GM21360 (cell line): ENCODE results near the gene GPM6B.
A peak's percentile ranks its signal among the peaks of the same experiment; 100 is the strongest.

Source experiments
- ATAC-seq: cut with Tn5 transposase; IDR thresholded peaks from one replicate; pipeline ENCODE4 v1.9.1; 2021; ENCODE audit warnings: mild to moderate bottlenecking, moderate library complexity; ENCODE audit not compliant: unreplicated experiment

Gene GPM6B

DNA sequence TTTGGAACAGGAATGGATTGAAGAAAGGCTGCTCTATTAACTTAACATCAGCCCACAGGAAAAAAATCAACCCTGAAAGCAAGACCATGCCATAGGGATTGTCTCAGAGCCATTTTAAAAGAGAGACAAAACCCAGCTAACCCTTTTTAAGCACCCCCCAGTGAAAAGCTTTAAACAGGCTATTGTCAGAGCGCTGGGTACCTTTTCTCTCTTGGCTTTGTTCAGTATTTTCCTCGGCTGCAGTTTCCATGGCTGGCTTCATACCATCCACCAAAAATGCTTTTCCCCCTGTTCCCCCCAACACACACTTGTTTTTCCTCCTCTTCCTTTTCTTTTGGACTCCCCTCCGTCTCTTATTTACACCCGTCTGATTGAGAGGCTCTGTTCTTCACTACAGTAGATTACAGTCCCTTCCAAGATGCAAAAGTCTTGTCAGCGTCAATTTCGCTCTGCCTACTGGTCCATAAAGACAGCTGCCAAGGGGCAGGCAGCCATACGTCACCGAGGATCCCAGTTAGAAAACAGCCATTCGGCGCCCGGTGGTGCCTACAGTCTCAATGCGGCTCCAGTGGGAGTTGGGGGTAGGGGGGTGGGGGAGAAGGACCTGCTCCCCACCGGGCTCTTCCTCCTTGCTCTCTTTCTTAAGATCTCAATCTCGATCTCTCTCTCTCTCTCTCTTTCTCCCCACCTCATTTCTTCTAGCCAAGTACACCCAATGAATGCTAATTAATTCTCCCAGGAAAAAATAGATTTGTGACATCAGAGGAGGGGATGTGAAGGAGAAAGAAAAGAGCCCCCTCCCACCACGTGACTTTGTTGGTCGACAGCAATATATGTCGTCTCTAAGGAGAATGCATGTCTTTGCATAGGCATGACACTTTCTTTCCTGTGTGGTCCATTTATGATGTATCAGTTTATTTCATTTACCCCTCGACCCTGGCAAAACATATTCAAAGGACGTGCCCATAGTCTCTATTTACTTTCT lies at the start of gene GPM6B:
Gene GPM6B, minus strand, starts transcription at position 451 of the 985 bp plus-strand sequence. Its CDS starts 189 bp downstream, at position 262.
- ATAC-seq, result no peak

GRCh38 chrX:13864264-13864663 lies 47.4 kb upstream of the GPM6B start:
- ATAC-seq, result no peak

GRCh38 chrX:13863324-13863723 lies 46.4 kb upstream of the GPM6B start:
- ATAC-seq, result no peak

GRCh38 chrX:13859724-13860123 lies 42.8 kb upstream of the GPM6B start:
- no peak for ATAC-seq

DNA sequence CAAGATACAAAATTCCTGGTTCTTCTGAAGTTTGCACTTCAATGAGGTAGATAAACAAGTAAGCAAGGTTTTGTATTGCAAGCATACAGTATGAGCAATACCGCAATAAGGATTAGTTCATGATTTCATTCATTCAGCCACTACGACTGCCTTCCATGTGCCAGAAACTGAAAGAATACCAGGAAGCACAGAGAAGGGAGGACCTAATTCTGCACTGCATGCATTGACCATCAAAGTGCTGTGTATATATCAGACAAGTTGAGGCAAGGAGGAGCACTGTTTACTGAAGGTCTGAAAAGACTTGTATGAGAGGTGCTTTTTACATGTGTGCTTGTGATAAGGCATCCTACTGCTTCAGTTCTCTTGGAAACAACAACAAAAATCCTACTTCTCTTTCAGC lies 40.9 kb upstream of the GPM6B start:
- no peak for ATAC-seq

GRCh38 chrX:13855689-13856450 lies 39.0 kb upstream of the GPM6B start:
- no peak for ATAC-seq

GRCh38 chrX:13854003-13854402 lies 37.1 kb upstream of the GPM6B start:
- ATAC-seq, result no peak

DNA sequence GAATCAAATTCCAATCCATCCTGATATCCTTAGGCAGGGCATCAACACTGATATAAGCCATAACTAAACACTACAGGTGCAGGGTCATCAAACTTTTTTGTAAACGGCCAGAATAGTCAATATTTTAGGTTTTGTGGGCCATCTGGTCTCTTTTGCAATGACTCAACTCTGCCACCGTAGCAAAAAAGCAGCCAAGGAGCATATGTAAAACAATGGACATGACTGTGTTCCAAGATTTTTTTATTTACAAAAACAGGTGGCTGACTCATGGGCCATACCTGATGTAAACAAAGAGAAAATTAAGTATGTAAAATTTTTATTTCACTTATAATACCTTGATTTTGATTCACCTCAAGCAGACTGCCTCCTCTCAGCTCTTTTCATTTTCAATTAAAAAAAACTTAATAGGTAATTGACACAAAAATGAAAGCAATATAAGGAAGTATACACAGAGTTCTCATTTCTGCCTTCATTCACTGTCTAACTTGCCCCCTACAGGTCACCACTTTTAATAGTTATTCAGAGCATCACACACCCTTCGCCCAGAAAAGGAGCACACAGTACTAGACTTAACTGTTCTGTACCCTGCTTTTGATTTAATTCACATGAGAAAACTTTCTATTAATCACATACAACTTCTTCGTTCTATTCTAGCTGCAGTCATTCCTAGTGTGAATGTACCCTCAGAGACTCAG lies 35.3 kb upstream of the GPM6B start:
- peak; percentile 50 for ATAC-seq

- ATAC-seq, result no peak
These were observed 29.0 kb upstream of the GPM6B start for GRCh38 chrX:13845721-13846378.

DNA sequence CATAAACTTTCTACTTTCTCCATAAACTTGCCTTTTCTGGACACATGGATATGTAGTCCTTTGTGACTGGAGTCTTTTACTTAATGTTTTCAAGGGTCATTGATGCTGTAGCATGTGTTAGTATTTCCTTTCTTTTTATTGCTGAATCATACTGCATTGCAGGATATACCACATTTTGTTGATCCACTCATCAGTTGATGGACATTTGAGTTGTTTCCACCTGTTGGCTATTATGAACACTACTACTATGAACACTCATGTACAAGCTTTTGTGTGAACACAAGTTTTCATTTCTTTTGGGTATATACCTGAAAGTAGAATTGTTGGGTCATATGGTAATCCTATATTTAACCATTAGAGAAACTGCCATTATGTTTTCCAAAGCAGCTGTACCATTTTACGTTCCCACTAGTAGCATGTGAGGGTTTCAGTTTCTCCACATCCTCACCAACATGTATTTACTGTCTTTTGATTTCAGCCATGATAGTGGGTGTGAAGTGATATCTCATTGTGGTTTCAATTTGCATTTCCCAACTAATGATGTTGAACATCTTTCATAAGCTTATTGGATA lies 26.3 kb upstream of the GPM6B start:
- ATAC-seq, result no peak

- no peak for ATAC-seq
These were observed 23.2 kb upstream of the GPM6B start for GRCh38 chrX:13840121-13840520.

DNA sequence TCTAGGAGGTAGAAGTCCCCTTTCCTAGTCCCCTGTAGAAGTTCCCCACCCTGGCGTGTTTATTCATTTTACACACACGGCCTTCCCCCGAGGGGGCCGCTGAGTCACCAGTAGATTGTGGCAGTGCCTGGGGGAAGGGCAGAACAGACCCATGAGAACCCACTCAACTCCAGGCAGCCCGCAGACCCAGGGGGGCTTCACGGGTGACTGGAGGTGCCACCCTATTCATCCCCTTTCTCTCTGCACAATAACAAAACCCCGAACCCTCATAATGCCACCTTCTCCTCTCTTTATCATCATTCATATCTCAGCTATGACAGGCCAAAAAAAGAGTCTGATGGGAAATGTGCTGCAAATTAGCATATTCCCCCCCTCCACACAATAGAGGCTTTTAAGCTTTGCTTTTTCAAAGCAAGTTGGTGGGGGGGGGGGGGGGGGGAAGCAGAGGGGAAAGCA lies 20.4 kb upstream of the GPM6B start:
- ATAC-seq, result no peak

DNA sequence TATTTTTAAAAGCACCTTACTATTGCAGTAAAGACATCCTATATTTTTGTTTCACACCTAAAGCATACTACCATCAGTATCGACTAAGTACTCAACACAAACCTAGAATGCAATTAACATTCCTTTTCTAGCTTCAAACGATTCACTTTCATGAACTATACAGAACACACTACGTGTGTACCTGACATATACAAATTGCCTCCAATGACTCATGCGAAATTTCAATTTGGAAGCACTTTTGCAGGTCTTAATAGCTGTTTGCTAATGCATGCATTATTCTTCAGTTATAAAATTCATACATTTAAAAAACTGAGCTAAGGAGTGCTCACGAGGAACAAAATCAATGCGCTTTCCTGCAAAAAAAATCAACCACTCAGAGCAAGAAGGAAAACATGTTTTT lies 19.7 kb upstream of the GPM6B start:
- no peak for ATAC-seq

DNA sequence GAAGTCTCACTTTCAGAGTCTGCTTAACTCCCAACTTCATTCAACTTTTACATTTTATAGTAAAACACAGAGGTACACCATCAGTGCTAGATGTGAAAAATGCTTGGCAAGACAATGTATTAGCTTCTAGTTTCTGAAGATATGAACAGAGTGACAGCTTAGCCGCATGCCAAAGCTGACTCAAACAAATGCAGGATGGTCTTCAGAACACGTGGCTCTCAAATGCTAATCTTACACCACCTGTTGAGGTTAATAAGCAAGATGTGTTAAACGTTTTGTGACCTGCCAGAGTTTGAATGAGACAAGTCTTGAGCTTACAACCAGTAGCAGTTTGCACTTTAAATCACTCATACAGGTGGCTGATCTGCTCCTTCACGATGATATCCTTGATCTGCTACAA lies 18.9 kb upstream of the GPM6B start:
- no peak for ATAC-seq

- no peak for ATAC-seq
These were observed 17.5 kb upstream of the GPM6B start for GRCh38 chrX:13834355-13834754.

GRCh38 chrX:13829983-13830382 lies 13.1 kb upstream of the GPM6B start:
- ATAC-seq, result no peak

- no peak for ATAC-seq
These were observed 11.5 kb upstream of the GPM6B start for GRCh38 chrX:13828392-13828791.

GRCh38 chrX:13827298-13828090 lies 10.6 kb upstream of the GPM6B start:
- ATAC-seq, result no peak

DNA sequence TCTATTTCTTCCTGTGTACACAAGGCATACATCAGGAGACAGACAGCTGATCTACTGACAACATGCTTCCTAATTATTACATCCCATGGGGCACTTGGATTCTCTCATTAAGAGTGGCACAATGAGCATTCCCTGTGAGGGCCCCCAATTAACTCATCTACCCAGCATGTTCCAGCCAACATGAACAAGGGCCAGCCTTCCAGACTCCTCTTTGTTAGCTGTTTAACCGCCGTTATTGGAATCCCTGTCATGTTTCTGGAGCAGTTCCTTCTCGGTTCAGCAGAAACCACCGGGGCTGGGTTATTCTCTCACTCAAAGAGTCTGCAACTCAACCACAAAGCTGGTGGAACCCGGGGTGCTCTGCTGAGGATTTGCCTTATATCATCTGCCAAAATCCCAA lies 9.9 kb upstream of the GPM6B start:
- ATAC-seq, result no peak
